HepG2 (cell line): ENCODE data around the gene RAB3IP. TPM values are rescaled to one million over a fixed set of nuclear protein-coding genes. Genes with fewer than 3 reads are reported as not detected.

Experiments used
- ATRX ChIP-seq: sonication (generic); formaldehyde crosslinking; IDR thresholded peaks from 2 replicates; pipeline ENCODE4 v1.4.0; 2020; ENCODE audit warnings: missing genetic modification reagents, borderline replicate concordance
- KDM6A ChIP-seq: IDR thresholded peaks from 2 replicates; pipeline ENCODE4 v1.6.1; 2016; ENCODE audit warnings: low read depth
- KLF16 ChIP-seq, 2 experiments: sonication (generic) in 1 of 2; formaldehyde crosslinking in 1 of 2; IDR thresholded peaks; 2 replicates each; pipeline versions ENCODE4 v1.6.1 to v1.8.0; 2016 to 2023; ENCODE audit warnings: missing genetic modification reagents in 2 of 2, missing compliant biosample characterization in 1 of 2
- NFIB ChIP-seq: sonication (generic); formaldehyde crosslinking; IDR thresholded peaks from 2 replicates; pipeline ENCODE4 v1.9.0; 2021; ENCODE audit warnings: missing genetic modification reagents, mild to moderate bottlenecking, borderline replicate concordance
- SAFB2 ChIP-seq: sonication (generic); formaldehyde crosslinking; IDR thresholded peaks from 2 replicates; pipeline ENCODE4 v1.5.1; 2020; ENCODE audit warnings: missing genetic modification reagents, low read depth, mild to moderate bottlenecking, borderline replicate concordance
- SALL1 ChIP-seq: sonication (generic); formaldehyde crosslinking; IDR thresholded peaks from 2 replicates; pipeline ENCODE4 v1.8.0; 2022; ENCODE audit warnings: mild to moderate bottlenecking, missing genetic modification reagents
- SMARCE1 ChIP-seq: fragments of 450-650 bp; IDR thresholded peaks from 2 replicates; pipeline ENCODE4 v1.6.1; 2017; ENCODE audit warnings: borderline replicate concordance
- SUZ12 ChIP-seq: fragments of 150-350 bp; IDR thresholded peaks from 2 replicates; pipeline ENCODE4 v1.6.1; 2014; ENCODE audit warnings: low read depth, low read length
- TBP ChIP-seq: sonication (generic); formaldehyde crosslinking; IDR thresholded peaks from 2 replicates; pipeline ENCODE4 v1.5.0; 2020; ENCODE audit warnings: missing genetic modification reagents
- TEAD3 ChIP-seq: optimal IDR thresholded peaks from 2 replicates; pipeline ENCODE3; 2016; ENCODE audit warnings: borderline replicate concordance
- THYN1 ChIP-seq: sonication (generic); formaldehyde crosslinking; IDR thresholded peaks from 2 replicates; pipeline ENCODE4 v1.8.1; 2023; ENCODE audit warnings: low read depth, mild to moderate bottlenecking, moderate library complexity, missing genetic modification reagents, borderline replicate concordance
- TSC22D2 ChIP-seq: sonication (generic); formaldehyde crosslinking; IDR thresholded peaks from 2 replicates; pipeline ENCODE4 v1.5.1; 2020; ENCODE audit warnings: missing genetic modification reagents, mild to moderate bottlenecking, borderline replicate concordance
- ZNF234 ChIP-seq: sonication (generic); formaldehyde crosslinking; conservative IDR thresholded peaks from 2 replicates; pipeline ENCODE4 v1.5.1; 2020; ENCODE audit warnings: mild to moderate bottlenecking, missing genetic modification reagents
- ZNF530 ChIP-seq: sonication (generic); formaldehyde crosslinking; IDR thresholded peaks from 2 replicates; pipeline ENCODE4 v1.5.0; 2020; ENCODE audit warnings: low read depth, mild to moderate bottlenecking, missing genetic modification reagents
- ZNF556 ChIP-seq: sonication (generic); formaldehyde crosslinking; IDR thresholded peaks from 2 replicates; pipeline ENCODE4 v1.4.0; 2020; ENCODE audit warnings: mild to moderate bottlenecking, missing genetic modification reagents, borderline replicate concordance
- ZNF615 ChIP-seq: sonication (generic); formaldehyde crosslinking; IDR thresholded peaks from 2 replicates; pipeline ENCODE4 v1.5.0; 2020; ENCODE audit warnings: mild to moderate bottlenecking, missing genetic modification reagents, borderline replicate concordance
- ZNF747 ChIP-seq: sonication (generic); formaldehyde crosslinking; IDR thresholded peaks from 2 replicates; pipeline ENCODE4 v1.8.1; 2023; ENCODE audit warnings: missing genetic modification reagents, mild to moderate bottlenecking, borderline replicate concordance
- polyA plus RNA-seq, 8 experiments: library from polyadenylated mRNA; depleted of rRNA in 3 of 8; stranded (reverse) in 7 of 8; unstranded in 1 of 8; fragments of >200 nt; fragmentation: Illumina TruSeq in 4 of 8; extraction: Trizol in 4 of 8; gene quantifications; 2 replicates each; pipeline versions ENCODE4 v1.2.1 to v1.2.3, GENCODE V29; 2011 to 2016; ENCODE audit warnings: low read depth in 4 of 8, missing spikeins in 1 of 8, mixed read lengths in 1 of 8; ENCODE audit not compliant: insufficient read depth in 1 of 8
- total RNA-seq, 5 experiments: library from RNA; depleted of rRNA; stranded (reverse); fragments of >200 nt; fragmentation: Illumina TruSeq; extraction: Trizol; gene quantifications; 2 replicates each; pipeline ENCODE4 v1.2.3, GENCODE V29; 2016; ENCODE audit warnings: low read depth in 1 of 5
- TF ChIP-seq, protein P1 (sequence below): sonication (generic); formaldehyde crosslinking; IDR thresholded peaks from 2 replicates; pipeline ENCODE4 v1.4.0; 2020; ENCODE audit warnings: missing genetic modification reagents
- TF ChIP-seq, protein P2 (sequence below): sonication (generic); formaldehyde crosslinking; IDR thresholded peaks from 2 replicates; pipeline ENCODE4 v1.8.0; 2022; ENCODE audit warnings: low read depth, missing genetic modification reagents
- TF ChIP-seq, protein P3 (sequence below): sonication (generic); formaldehyde crosslinking; IDR thresholded peaks from 2 replicates; pipeline ENCODE4 v1.8.1; 2023; ENCODE audit warnings: mild to moderate bottlenecking, inconsistent platforms, moderate library complexity, missing genetic modification reagents, borderline replicate concordance

The RAB3IP gene
- total and polyA plus RNA-seq, 2 of the 13 experiments (the other 11 are each of a cell fraction or from before 2014, with no cell fraction given): 33.6 to 41.1 TPM

DNA sequence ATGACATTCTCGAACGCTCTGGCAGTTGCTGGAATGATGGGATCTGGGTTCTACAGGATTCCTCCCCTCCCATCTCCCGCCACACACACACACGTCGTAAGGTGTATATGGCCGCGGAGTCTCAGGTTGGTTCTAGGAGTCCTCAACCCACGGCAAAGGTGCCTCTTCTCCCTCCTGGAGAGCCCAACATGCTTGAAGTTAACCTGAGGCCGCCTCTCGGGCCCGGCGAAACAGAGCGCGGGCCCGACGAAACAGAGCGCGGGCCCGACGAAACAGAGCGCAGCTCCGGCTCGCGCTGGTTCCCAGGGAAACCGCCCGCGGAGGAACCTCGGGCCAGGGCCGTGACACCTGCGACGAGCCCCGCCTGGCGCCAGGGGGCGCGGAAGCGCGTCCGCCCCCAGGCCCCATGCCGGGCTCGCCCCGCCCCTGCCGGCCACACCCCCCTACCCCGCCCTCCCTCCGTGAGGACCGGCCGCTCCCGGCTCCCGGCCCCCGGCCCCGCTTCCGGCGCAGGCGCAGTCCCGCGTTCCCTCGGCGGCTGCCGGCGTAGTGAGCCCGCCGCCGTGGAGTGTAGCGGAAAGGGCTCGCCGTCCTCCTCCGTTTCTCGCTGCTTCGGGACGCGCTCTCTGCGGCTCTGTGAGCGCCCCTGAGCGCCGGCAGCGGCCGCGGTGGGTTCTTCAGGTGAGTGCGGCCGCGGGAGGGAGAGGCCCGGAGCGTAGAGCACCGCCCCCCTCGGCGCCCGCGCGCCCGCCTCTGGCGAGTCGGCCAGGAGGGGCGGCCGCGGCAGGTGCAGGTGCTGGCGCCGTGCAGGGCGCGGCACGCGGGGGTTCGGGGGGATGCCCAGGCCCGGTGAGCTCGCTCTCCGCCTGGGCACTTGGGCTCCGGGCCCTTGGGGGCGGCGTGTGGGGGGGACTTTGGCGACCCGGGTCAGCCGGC is at the start of gene RAB3IP (continued):
- TF ChIP-seq, protein P1, sequence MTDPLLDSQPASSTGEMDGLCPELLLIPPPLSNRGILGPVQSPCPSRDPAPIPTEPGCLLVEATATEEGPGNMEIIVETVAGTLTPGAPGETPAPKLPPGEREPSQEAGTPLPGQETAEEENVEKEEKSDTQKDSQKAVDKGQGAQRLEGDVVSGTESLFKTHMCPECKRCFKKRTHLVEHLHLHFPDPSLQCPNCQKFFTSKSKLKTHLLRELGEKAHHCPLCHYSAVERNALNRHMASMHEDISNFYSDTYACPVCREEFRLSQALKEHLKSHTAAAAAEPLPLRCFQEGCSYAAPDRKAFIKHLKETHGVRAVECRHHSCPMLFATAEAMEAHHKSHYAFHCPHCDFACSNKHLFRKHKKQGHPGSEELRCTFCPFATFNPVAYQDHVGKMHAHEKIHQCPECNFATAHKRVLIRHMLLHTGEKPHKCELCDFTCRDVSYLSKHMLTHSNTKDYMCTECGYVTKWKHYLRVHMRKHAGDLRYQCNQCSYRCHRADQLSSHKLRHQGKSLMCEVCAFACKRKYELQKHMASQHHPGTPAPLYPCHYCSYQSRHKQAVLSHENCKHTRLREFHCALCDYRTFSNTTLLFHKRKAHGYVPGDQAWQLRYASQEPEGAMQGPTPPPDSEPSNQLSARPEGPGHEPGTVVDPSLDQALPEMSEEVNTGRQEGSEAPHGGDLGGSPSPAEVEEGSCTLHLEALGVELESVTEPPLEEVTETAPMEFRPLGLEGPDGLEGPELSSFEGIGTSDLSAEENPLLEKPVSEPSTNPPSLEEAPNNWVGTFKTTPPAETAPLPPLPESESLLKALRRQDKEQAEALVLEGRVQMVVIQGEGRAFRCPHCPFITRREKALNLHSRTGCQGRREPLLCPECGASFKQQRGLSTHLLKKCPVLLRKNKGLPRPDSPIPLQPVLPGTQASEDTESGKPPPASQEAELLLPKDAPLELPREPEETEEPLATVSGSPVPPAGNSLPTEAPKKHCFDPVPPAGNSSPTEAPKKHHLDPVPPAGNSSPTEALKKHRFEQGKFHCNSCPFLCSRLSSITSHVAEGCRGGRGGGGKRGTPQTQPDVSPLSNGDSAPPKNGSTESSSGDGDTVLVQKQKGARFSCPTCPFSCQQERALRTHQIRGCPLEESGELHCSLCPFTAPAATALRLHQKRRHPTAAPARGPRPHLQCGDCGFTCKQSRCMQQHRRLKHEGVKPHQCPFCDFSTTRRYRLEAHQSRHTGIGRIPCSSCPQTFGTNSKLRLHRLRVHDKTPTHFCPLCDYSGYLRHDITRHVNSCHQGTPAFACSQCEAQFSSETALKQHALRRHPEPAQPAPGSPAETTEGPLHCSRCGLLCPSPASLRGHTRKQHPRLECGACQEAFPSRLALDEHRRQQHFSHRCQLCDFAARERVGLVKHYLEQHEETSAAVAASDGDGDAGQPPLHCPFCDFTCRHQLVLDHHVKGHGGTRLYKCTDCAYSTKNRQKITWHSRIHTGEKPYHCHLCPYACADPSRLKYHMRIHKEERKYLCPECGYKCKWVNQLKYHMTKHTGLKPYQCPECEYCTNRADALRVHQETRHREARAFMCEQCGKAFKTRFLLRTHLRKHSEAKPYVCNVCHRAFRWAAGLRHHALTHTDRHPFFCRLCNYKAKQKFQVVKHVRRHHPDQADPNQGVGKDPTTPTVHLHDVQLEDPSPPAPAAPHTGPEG: peak; percentile 93
- TF ChIP-seq ATRX (CRISPR knock-in tag): no peak
- TF ChIP-seq KLF16 (CRISPR knock-in tag; IDR thresholded peaks at IDR 0.05): no peak
- TF ChIP-seq, protein P2, sequence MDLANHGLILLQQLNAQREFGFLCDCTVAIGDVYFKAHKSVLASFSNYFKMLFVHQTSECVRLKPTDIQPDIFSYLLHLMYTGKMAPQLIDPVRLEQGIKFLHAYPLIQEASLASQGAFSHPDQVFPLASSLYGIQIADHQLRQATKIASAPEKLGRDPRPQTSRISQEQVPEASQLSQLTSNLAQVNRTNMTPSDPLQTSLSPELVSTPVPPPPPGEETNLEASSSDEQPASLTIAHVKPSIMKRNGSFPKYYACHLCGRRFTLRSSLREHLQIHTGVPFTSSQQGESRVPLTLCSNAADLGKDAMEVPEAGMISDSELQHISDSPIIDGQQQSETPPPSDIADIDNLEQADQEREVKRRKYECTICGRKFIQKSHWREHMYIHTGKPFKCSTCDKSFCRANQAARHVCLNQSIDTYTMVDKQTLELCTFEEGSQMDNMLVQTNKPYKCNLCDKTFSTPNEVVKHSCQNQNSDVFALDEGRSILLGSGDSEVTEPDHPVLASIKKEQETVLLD (CRISPR knock-in tag): peak; percentile 72; the same call in 1 of the 2 replicates
- no peak for TF ChIP-seq TBP (CRISPR knock-in tag)
- no peak for TF ChIP-seq SMARCE1
- TF ChIP-seq ZNF615 (CRISPR knock-in tag): no peak
- TF ChIP-seq SALL1: peak; percentile 57
- no peak for TF ChIP-seq SUZ12
- no peak for TF ChIP-seq NFIB (CRISPR knock-in tag)
- TF ChIP-seq, protein P3, sequence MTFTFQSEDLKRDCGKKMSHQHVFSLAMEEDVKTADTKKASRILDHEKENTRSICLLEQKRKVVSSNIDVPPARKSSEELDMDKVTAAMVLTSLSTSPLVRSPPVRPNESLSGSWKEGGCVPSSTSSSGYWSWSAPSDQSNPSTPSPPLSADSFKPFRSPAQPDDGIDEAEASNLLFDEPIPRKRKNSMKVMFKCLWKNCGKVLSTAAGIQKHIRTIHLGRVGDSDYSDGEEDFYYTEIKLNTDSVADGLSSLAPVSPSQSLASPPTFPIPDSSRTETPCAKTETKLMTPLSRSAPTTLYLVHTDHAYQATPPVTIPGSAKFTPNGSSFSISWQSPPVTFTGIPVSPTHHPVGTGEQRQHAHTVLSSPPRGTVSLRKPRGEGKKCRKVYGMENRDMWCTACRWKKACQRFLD (CRISPR knock-in tag): no peak
- no peak for TF ChIP-seq ZNF556 (CRISPR knock-in tag)
- TF ChIP-seq ZNF234 (CRISPR knock-in tag): no peak
- TF ChIP-seq KDM6A (CRISPR knock-in tag): no peak
- no peak for TF ChIP-seq SAFB2 (CRISPR knock-in tag)
- peak; percentile 6 for TF ChIP-seq TEAD3 (CRISPR knock-in tag)
- TF ChIP-seq ZNF530 (CRISPR knock-in tag): no peak
- TF ChIP-seq TSC22D2 (CRISPR knock-in tag): no peak
- TF ChIP-seq THYN1 (CRISPR knock-in tag): no peak
- no peak for TF ChIP-seq ZNF747 (CRISPR knock-in tag)
